Fibroblast of mammary gland (primary cell): Measurements from ENCODE around the gene CHD9NB.
"Not testable (repeated sequence)": the region's sequence is repeated elsewhere in the genome, so short reads cannot be mapped to it uniquely, and the experiment has no call there.

Experiments used
- DNase-seq: peaks from one replicate; pipeline ENCODE4 v3.0.0-alpha.2; 2010; ENCODE audit warnings: low read depth
- H3K4me3 ChIP-seq: 2 replicates; pipeline ENCODE4 v1.5.1; 2011; ENCODE audit warnings: low read depth, mild to moderate bottlenecking, low read length, moderate library complexity; ENCODE audit not compliant: control insufficient read depth
- CTCF ChIP-seq: conservative IDR thresholded peaks from 2 replicates; pipeline ENCODE4 v1.5.1; 2011; ENCODE audit warnings: low read depth, low read length, inconsistent platforms; ENCODE audit not compliant: control insufficient read depth, insufficient read depth

CHD9NB gene

GRCh38 chr16:53042235-53042701, 10.4 kb downstream of the CHD9NB start:
- no peak overlapping the region for H3K4me3 ChIP-seq
- no peak for DNase-seq
- TF ChIP-seq CTCF = no peak

DNA sequence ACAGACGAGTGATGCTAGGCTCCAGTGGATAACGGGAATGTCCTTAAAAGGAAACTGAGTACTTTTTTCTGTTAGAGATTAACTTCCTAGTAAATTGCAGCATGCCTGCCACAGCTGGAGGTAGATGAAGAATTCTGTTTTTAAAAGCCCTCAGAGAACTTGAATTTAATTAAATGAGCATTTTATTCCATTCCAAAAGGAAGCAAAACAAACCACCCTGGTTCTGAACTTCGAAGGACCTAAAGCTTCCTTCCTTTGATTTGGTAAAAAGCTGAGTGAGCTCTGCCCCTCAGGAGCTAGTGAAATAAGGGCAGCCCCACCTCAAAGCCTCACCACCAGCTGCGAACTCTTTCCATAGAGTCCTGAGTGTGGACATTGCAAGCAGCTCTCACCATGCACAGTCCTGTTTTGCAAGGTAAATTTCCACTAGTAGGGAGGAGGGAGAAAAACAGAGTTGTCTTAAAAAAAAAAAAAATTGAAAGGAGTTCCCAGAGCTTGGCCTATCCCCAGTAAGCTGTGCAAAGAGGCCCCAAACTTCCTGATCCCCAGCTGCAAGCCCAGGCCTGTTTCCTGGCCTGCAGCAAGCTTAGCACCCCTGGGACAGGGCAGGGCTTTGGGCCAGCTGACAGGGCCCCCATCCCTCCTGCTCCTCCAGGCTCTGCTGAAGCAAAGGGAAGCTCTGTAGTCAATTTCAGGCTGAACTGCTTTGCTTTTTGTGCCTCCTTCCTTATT, 11.2 kb downstream of the CHD9NB start:
- DNase-seq = peak; percentile 69
- no peak for TF ChIP-seq CTCF
- H3K4me3 ChIP-seq = no peak overlapping the region

- DNase-seq = no peak
- no peak for TF ChIP-seq CTCF
- no peak overlapping the region for H3K4me3 ChIP-seq
Observed at GRCh38 chr16:53040788-53041187, 11.9 kb downstream of the CHD9NB start.

GRCh38 chr16:53036711-53037110, 16.0 kb downstream of the CHD9NB start:
- not testable (repeated sequence) for DNase-seq, H3K4me3 ChIP-seq

- H3K4me3 ChIP-seq = no peak overlapping the region
- no peak for DNase-seq
- TF ChIP-seq CTCF = no peak
Observed at GRCh38 chr16:53036066-53036465, 16.6 kb downstream of the CHD9NB start.

DNA sequence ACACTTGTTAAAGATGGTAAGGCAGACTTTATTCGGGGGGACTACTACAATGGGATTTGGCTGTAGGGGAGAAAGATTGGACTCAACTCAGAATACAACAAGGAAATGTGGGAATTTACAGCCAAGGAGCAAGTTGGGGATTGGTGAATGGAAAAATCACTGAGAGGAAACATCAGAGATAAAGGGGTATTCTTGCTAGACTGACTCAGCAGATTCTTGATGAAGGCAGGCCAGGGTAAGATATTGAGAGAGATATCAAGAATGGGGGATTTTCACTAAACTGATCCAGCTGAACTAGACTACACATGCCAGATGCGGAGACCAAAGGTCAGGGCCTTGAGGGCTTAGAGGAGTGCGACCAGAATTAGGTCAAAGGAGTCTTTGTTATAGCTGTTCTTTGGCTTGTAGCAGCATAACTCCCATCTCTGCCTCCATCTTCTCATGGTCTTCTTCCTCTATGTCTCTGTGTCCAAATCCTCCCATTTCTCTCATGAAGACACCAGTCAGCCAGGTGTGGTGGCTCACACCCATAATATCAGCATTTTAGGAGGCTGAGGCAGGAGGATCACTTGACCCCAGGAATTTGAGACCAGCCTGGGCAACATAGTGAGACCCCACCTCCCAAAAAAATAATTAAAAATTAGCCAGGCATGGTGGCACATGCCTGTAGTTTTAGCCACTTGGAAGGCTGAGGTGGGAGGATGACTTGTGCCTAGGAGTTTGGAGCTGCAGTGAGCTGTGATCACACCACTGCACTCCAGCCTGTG, 17.3 kb downstream of the CHD9NB start:
- H3K4me3 ChIP-seq = no peak overlapping the region
- no peak for TF ChIP-seq CTCF
- no peak for DNase-seq

GRCh38 chr16:53034306-53034705, 18.4 kb downstream of the CHD9NB start:
- H3K4me3 ChIP-seq = no peak overlapping the region
- peak; percentile 30 for DNase-seq
- no peak for TF ChIP-seq CTCF
